Keratinocyte (primary cell): ENCODE measurements around the gene TK2. TPM values are rescaled to one million over a fixed set of nuclear protein-coding genes. Genes with fewer than 3 reads are reported as not detected.

Source experiments
- DNase-seq: peaks from one replicate; pipeline ENCODE4 v3.0.0-alpha.2; 2011; ENCODE audit warnings: low read depth, missing footprints, low spot score
- FAIRE-seq: peaks from 2 replicates; lab custom pipeline; 2011; peaks lifted over from hg19 to GRCh38; lab: Jason Lieb, UNC
- H2AFZ ChIP-seq: 2 replicates; pipeline ENCODE4 v1.6.0; 2012; ENCODE audit warnings: low read length, control low read depth, inconsistent platforms; ENCODE audit not compliant: control insufficient read depth
- H3K27ac ChIP-seq: 2 replicates; pipeline ENCODE4 v1.5.1; 2011; ENCODE audit warnings: low read length; ENCODE audit not compliant: control insufficient read depth, insufficient read depth
- H3K27me3 ChIP-seq: 3 replicates; pipeline ENCODE4 v1.6.0; 2011; ENCODE audit warnings: low read length; ENCODE audit not compliant: control insufficient read depth, insufficient read depth; ENCODE audit errors: extremely low read depth
- H3K36me3 ChIP-seq, 2 experiments: 2 replicates in 1 of 2; 3 replicates in 1 of 2; pipeline ENCODE4 v1.5.1; 2011; ENCODE audit warnings: low read length in 2 of 2, mild to moderate bottlenecking in 1 of 2; ENCODE audit not compliant: control insufficient read depth in 2 of 2, insufficient read depth in 2 of 2; ENCODE audit errors: extremely low read depth in 1 of 2
- H3K4me1 ChIP-seq: 3 replicates; pipeline ENCODE4 v1.5.1; 2011; ENCODE audit warnings: low read length; ENCODE audit not compliant: control insufficient read depth, insufficient read depth; ENCODE audit errors: extremely low read depth
- H3K4me2 ChIP-seq: 3 replicates; pipeline ENCODE4 v1.6.0; 2011; ENCODE audit warnings: low read depth, low read length; ENCODE audit not compliant: control insufficient read depth, insufficient read depth; ENCODE audit errors: extremely low read depth
- H3K4me3 ChIP-seq, 3 experiments: fragments of 200-600 bp in 1 of 3; sonication (generic) in 1 of 3; 2 replicates in 2 of 3; 3 replicates in 1 of 3; pipeline ENCODE4 v1.5.1; 2011 to 2016; ENCODE audit warnings: low read length in 3 of 3, mild to moderate bottlenecking in 3 of 3, control low read depth in 2 of 3, inconsistent platforms in 1 of 3, low read depth in 1 of 3, mixed read lengths in 1 of 3, mixed run types in 1 of 3, moderate library complexity in 1 of 3; ENCODE audit not compliant: control insufficient read depth in 2 of 3, insufficient read depth in 2 of 3; ENCODE audit errors: extremely low read depth in 1 of 3
- H3K79me2 ChIP-seq: 2 replicates; pipeline ENCODE4 v1.6.0; 2012; ENCODE audit warnings: low read length; ENCODE audit not compliant: control insufficient read depth, insufficient read depth
- H3K9ac ChIP-seq: 3 replicates; pipeline ENCODE4 v1.6.0; 2011; ENCODE audit warnings: low read length; ENCODE audit not compliant: control insufficient read depth, insufficient read depth; ENCODE audit errors: extremely low read depth
- H3K9me1 ChIP-seq: 3 replicates; pipeline ENCODE4 v1.6.0; 2011; ENCODE audit warnings: low read length; ENCODE audit not compliant: control insufficient read depth, insufficient read depth; ENCODE audit errors: extremely low read depth
- H3K9me3 ChIP-seq: 2 replicates; pipeline ENCODE4 v1.5.1; 2012; ENCODE audit warnings: low read depth, low read length; ENCODE audit not compliant: control insufficient read depth
- H4K20me1 ChIP-seq: 3 replicates; pipeline ENCODE4 v1.6.0; 2011; ENCODE audit warnings: low read length; ENCODE audit not compliant: control insufficient read depth, insufficient read depth; ENCODE audit errors: extremely low read depth
- EZH2 ChIP-seq: IDR thresholded peaks from one replicate; pipeline ENCODE4 v1.6.1; 2012; ENCODE audit warnings: inconsistent platforms, mild to moderate bottlenecking, low read length, moderate library complexity
- dilution Hi-C: fragments of 300-500 bp; cut with MboI; formaldehyde crosslinking; loops from one replicate; pipeline ENCODE4 v1.7.0; 2020; ENCODE audit warnings: low sequenced_read_pairs; ENCODE audit not compliant: extremely low pct_ligation_motif_present
- polyA plus RNA-seq, 5 experiments: library from polyadenylated mRNA; depleted of rRNA in 3 of 5; stranded (reverse) in 3 of 5; stranded (forward) in 1 of 5; unstranded in 1 of 5; fragments of >200 nt; gene quantifications; 1 replicate in 1 of 5; 2 replicates in 3 of 5; 3 replicates in 1 of 5; pipeline versions ENCODE4 v1.2.1 to v1.2.3, GENCODE V29; 2011 to 2012; ENCODE audit warnings: missing spikeins in 2 of 5, low read depth in 1 of 5, low replicate concordance in 1 of 5
- TF ChIP-seq, protein P1 (sequence below), 3 experiments: IDR thresholded peaks in 1 of 3; conservative IDR thresholded peaks in 1 of 3; optimal IDR thresholded peaks in 1 of 3; 2 replicates in 2 of 3; 3 replicates in 1 of 3; pipeline versions ENCODE3 to v1.5.1; 2011; ENCODE audit warnings: low read length in 3 of 3, mild to moderate bottlenecking in 3 of 3, moderate library complexity in 2 of 3, control low read depth in 1 of 3, inconsistent platforms in 1 of 3; ENCODE audit not compliant: insufficient read depth in 2 of 3; ENCODE audit errors: extremely low read depth in 1 of 3

Gene TK2
- polyA plus RNA-seq, 1 donor (not counting 4 experiments of a cell fraction or from before 2014, with no cell fraction given), result 19.7 TPM

- no peak overlapping the region for H2AFZ ChIP-seq
- H3K9me3 ChIP-seq, result no peaks in the 10 kb centered on the region
- peaks cover 28% of the 10 kb centered on the region for H3K4me1 ChIP-seq
- H3K4me3 ChIP-seq, result no peak overlapping the region
- FAIRE-seq (no peak), DNase-seq (no peak)
- H3K27ac ChIP-seq, result no peak overlapping the region
- no peaks in the 10 kb centered on the region for H4K20me1 ChIP-seq
- H3K4me2 ChIP-seq, result no peak overlapping the region
- no peaks in the 10 kb centered on the region for H3K27me3 ChIP-seq
- dilution Hi-C loops, result no loop called here
- H3K36me3 ChIP-seq, result peaks cover 3 to 8% of the 10 kb centered on the region in 2 experiments
- H3K9me1 ChIP-seq, result peaks cover 3% of the 10 kb centered on the region
- no peak overlapping the region for H3K9ac ChIP-seq
- no peaks in the 10 kb centered on the region for H3K79me2 ChIP-seq
- TF ChIP-seq EZH2, result no peak
- TF ChIP-seq, protein P1, sequence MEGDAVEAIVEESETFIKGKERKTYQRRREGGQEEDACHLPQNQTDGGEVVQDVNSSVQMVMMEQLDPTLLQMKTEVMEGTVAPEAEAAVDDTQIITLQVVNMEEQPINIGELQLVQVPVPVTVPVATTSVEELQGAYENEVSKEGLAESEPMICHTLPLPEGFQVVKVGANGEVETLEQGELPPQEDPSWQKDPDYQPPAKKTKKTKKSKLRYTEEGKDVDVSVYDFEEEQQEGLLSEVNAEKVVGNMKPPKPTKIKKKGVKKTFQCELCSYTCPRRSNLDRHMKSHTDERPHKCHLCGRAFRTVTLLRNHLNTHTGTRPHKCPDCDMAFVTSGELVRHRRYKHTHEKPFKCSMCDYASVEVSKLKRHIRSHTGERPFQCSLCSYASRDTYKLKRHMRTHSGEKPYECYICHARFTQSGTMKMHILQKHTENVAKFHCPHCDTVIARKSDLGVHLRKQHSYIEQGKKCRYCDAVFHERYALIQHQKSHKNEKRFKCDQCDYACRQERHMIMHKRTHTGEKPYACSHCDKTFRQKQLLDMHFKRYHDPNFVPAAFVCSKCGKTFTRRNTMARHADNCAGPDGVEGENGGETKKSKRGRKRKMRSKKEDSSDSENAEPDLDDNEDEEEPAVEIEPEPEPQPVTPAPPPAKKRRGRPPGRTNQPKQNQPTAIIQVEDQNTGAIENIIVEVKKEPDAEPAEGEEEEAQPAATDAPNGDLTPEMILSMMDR (optimal IDR thresholded peaks at IDR 0.05 in 1 of 3, IDR thresholded peaks at IDR 0.05 in 1 of 3, conservative IDR thresholded peaks at IDR 0.05 in 1 of 3; ENCODE audit: extremely low read depth in 1 of 3, insufficient read depth in 2 of 3, low read length in 3 of 3), result no peak
Measured at GRCh38 chr16:66523861-66524354, 26.0 kb downstream of the TK2 start.

DNA sequence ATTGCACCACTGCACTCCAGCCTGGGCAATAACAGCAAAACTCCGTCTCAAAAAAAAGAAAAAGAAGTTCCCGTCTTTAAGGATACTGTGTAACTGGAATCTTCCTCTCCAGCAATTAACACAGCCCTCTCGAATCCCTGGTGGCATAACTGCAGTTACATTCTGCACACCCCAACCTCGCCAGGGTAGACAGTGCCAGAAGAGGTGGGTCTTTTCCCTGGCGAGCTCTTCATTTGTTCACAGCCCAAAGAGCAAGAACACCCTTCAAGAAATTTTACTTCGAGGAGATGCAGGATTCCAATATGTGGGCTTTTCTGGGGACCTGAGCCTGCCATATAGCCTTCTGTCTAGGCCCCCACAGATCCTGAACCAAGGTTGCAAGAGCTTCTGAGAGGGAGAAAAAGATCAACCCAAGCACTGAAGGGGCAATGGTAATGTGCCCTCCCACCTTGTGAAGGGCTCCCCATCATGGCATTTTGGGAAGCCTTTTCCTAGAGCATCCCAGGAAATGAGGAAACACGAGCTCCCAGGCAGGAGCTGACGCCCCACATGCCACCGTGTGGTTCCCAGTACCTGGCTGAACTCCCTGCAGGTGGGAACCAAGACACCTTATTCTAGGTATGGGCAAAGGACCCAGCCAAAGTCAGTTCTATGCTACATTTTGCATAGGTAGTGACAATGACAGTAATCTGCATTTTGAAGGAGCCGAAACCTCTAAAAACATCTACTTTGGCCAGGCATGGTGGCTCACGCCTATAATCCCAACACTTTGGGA, 26.9 kb downstream of the TK2 start:
- dilution Hi-C loops, result no loop called here
- Histone ChIP-seq H3K9me1 (peaks cover 3% of the 10 kb centered on the region), H3K79me2 (no peaks in the 10 kb centered on the region), H3K27me3 (no peaks in the 10 kb centered on the region), H2AFZ (no peak overlapping the region), H3K4me1 (peaks cover 28% of the 10 kb centered on the region), H3K4me2 (no peak overlapping the region), H4K20me1 (no peaks in the 10 kb centered on the region), H3K4me3 (no peak overlapping the region), H3K27ac (no peak overlapping the region), H3K9ac (no peak overlapping the region), H3K9me3 (no peaks in the 10 kb centered on the region), H3K36me3 (peaks cover 2 to 3% of the 10 kb centered on the region in 2 experiments)
- no peak for FAIRE-seq
- TF ChIP-seq, protein P1 (optimal IDR thresholded peaks at IDR 0.05 in 1 of 3, IDR thresholded peaks at IDR 0.05 in 1 of 3, conservative IDR thresholded peaks at IDR 0.05 in 1 of 3; ENCODE audit: extremely low read depth in 1 of 3, insufficient read depth in 2 of 3, low read length in 3 of 3), result no peak
- TF ChIP-seq EZH2, result no peak
- DNase-seq, result no peak
